Measurements from ENCODE around the gene MTSS2.

Gene MTSS2

GRCh38 chr16:70703835-70704381 lies 18.1 kb upstream of the MTSS2 start:
- H3K4me3 ChIP-seq (ENCODE audit: low read length): no peak overlapping the region
- TF ChIP-seq CTCF (conservative IDR thresholded peaks at IDR 0.05; ENCODE audit: low read depth, low read length): no peak
- DNase-seq (ENCODE audit: low read depth): no peak

GRCh38 chr16:70703041-70703834 lies 17.4 kb upstream of the MTSS2 start:
- peak; percentile 45 for TF ChIP-seq CTCF (conservative IDR thresholded peaks at IDR 0.05; ENCODE audit: low read depth, low read length)
- no peak overlapping the region for H3K4me3 ChIP-seq (ENCODE audit: low read length)
- peak; percentile 80 for DNase-seq (ENCODE audit: low read depth)

DNA sequence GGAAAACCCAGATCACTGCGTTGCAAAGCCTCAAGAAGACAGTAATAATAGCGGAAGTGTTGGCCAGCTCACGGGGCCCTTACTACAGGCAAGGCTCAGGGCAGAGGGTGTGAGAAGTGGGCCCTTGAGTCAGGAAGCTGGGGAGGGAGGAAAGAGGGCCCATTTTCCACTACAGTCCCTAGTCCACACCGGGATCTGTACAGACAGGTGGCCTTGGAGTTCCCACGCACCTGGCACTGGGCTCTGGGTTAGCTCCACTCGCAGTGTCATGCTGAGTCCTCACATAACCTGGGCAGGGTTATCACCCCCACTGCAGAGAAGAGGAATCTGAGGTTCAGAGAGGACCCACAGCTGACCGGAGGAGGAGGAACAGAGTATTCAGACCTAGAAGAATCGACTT lies 16.8 kb upstream of the MTSS2 start:
- DNase-seq (ENCODE audit: low read depth): no peak
- no peak overlapping the region for H3K4me3 ChIP-seq (ENCODE audit: low read length)
- no peak for TF ChIP-seq CTCF (conservative IDR thresholded peaks at IDR 0.05; ENCODE audit: low read depth, low read length)

GRCh38 chr16:70701998-70702397 lies 16.1 kb upstream of the MTSS2 start:
- H3K4me3 ChIP-seq (ENCODE audit: low read length): no peak overlapping the region
- no peak for TF ChIP-seq CTCF (conservative IDR thresholded peaks at IDR 0.05; ENCODE audit: low read depth, low read length)

DNA sequence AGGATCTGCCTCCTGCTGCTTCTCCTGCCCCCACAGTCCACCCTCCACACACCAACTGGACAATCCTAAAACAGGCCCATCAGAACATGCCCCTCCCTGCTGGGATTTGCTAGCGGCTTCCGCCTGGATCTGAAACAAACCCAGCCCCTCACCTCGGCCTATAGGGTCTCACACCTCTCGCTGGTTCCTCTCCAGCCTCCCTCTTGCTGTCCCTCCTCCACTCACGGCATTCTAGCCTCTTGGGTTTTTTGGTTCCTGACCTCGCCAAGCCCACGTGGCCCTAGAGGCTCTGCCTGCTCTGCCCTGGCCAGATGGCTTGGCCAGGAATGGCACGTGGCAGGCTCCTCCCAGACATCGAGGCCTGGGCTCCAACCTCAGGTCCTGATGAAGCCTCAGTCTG lies 15.7 kb upstream of the MTSS2 start:
- TF ChIP-seq CTCF (conservative IDR thresholded peaks at IDR 0.05; ENCODE audit: low read depth, low read length): no peak
- no peak for DNase-seq (ENCODE audit: low read depth)
- H3K4me3 ChIP-seq (ENCODE audit: low read length): no peak overlapping the region

More at GRCh38 chr16:70701998-70702397, 16.1 kb upstream of the MTSS2 start:
- DNase-seq (ENCODE audit: low read depth): no peak

DNA sequence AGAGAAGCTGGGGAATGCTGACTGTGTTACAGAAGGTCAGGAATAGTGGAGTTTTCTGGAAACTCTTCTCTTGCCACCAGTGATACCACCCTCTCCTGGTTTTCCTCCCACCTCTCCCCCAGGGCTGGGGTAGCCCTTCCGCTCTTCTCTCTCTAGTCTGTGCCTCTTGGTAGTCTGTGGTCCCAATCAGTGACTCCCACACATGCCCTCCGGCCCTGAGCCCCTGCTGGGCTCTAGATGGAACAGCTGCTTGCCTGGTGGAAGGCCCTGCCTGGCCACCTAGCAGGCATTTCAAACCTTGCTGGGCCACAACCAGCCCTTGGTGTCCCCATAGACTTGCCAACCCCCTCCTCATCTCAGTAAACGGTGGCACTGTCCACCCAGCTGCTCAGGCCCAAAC lies 15.2 kb upstream of the MTSS2 start:
- TF ChIP-seq CTCF (conservative IDR thresholded peaks at IDR 0.05; ENCODE audit: low read depth, low read length): no peak
- no peak overlapping the region for H3K4me3 ChIP-seq (ENCODE audit: low read length)
- no peak for DNase-seq (ENCODE audit: low read depth)

All from retinal pigment epithelial cell (primary cell).